ENCODE results near the gene FAM186B.
"Not testable (repeated sequence)": the region's sequence is repeated elsewhere in the genome, so short reads cannot be mapped to it uniquely, and the experiment has no call there.

FAM186B gene

DNA sequence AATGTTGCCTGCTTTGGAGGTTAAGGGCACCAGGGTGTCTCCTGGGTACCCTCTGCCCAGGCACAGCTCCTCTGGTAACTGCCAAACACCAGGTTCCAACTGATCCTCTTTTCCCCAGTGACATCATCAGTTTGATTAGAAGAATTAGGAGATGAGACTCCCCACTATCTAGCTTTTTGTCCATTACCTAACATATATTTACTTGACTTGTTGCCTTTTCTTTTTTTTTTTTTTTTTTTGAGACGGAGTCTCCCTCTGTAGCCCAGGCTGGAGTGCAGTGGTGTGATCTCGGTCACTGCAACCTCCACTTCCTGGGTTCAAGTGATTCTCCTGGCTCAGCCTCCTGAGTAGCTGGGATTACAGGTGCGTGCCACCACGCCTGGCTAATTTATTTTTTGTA is at the start of gene FAM186B:
TSS of gene FAM186B (minus strand) at position 101 of the 400 bp plus-strand sequence. CDS start 162 bp downstream, outside the sequence.
- H3K27me3 Mint-ChIP-seq (ENCODE audit: low read depth); H3K4me3 Mint-ChIP-seq; H3K4me1 Mint-ChIP-seq: not testable (repeated sequence)

DNA sequence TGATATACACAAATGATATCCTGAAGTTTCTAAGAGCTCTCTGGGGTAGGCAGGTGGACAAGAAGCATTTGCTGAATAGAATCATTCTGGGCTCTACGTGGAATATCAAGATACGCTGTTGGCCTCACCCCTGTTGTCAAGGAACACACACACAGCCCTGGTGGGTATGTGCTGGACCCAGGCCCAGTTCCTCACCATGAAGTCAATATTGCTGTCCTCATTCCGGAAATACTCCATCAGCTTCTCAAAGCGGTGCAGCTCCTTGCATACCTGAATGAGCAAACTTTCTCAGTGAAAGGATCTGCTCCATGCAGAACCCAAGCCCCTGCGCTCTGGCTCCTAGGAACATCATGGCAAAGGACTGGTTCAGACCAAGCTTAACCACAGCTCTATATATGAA is 49.3 kb upstream of the FAM186B start:
- Mint-ChIP-seq H3K4me1 (peaks cover 11% of the 10 kb centered on the region), H3K27ac (no peak overlapping the region), H3K4me3 (no peak overlapping the region), H3K36me3 (ENCODE audit: low read depth) (peaks cover 75% of the 10 kb centered on the region), H3K27me3 (ENCODE audit: low read depth) (no peaks in the 10 kb centered on the region), H3K9me3 (no peaks in the 10 kb centered on the region)
- TF ChIP-seq CTCF (IDR thresholded peaks at IDR 0.05; ENCODE audit: unreplicated experiment in 3 of 3), result no peak

More for the DNA sequence above, at the start of gene FAM186B:
- peaks cover 19% of the 10 kb centered on the region for H3K36me3 Mint-ChIP-seq (ENCODE audit: low read depth)
- H3K9me3 Mint-ChIP-seq, H3K27ac Mint-ChIP-seq: not testable (repeated sequence)

DNA sequence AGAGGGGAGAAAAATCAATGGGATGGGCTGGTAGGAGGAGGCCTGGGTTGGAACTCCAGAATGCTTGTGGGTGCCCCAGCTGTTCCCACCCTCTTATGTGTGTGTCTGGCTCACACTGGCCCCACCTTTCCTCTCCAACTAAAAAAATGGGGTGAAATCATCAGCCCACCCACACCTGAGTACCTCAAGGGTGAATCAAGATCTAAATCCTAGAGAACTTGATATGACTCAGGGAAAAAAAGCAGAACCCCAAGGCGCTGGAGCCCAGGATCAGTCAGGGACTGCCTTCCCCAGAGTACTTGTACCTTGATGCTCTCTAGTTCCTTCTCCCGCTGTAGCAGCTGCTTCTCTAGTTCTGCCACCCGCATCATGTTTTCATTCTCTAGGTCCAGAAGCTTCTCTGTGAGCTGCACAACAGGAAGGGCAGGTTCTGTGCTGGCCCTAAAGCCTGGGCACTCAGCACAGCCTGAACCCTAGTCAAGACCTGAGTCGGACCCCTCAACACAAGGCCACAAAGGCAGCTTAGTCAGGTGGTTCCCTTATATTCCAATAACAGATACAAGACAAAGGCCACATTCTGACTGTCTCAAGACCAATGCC is 47.6 kb upstream of the FAM186B start:
- Mint-ChIP-seq H3K27me3 (ENCODE audit: low read depth) (no peaks in the 10 kb centered on the region), H3K36me3 (ENCODE audit: low read depth) (peaks cover 80% of the 10 kb centered on the region), H3K9me3 (no peaks in the 10 kb centered on the region), H3K4me3 (no peak overlapping the region), H3K4me1 (peaks cover 28% of the 10 kb centered on the region), H3K27ac (no peak overlapping the region)
- TF ChIP-seq CTCF (IDR thresholded peaks at IDR 0.05; ENCODE audit: unreplicated experiment in 3 of 3), result no peak

GRCh38 chr12:49651855-49652254 is 46.4 kb upstream of the FAM186B start:
- TF ChIP-seq CTCF (IDR thresholded peaks at IDR 0.05; ENCODE audit: unreplicated experiment in 3 of 3), result no peak
- H3K4me1 Mint-ChIP-seq, result peaks cover 39% of the 10 kb centered on the region
- no peaks in the 10 kb centered on the region for H3K27me3 Mint-ChIP-seq (ENCODE audit: low read depth)
- no peak overlapping the region for H3K4me3 Mint-ChIP-seq
- H3K9me3 Mint-ChIP-seq, result no peaks in the 10 kb centered on the region
- peaks cover 82% of the 10 kb centered on the region for H3K36me3 Mint-ChIP-seq (ENCODE audit: low read depth)
- H3K27ac Mint-ChIP-seq, result no peak overlapping the region

- Mint-ChIP-seq H3K9me3 (no peaks in the 10 kb centered on the region), H3K4me1 (peaks cover 46% of the 10 kb centered on the region), H3K4me3 (no peak overlapping the region), H3K27ac (peak overlapping the region in 2 of 3 experiments; percentile 17 to 21), H3K27me3 (ENCODE audit: low read depth) (no peaks in the 10 kb centered on the region), H3K36me3 (ENCODE audit: low read depth) (peaks cover 83% of the 10 kb centered on the region)
- no peak for TF ChIP-seq CTCF (IDR thresholded peaks at IDR 0.05; ENCODE audit: unreplicated experiment in 3 of 3)
Observed at GRCh38 chr12:49649892-49650291, 44.5 kb upstream of the FAM186B start.

DNA sequence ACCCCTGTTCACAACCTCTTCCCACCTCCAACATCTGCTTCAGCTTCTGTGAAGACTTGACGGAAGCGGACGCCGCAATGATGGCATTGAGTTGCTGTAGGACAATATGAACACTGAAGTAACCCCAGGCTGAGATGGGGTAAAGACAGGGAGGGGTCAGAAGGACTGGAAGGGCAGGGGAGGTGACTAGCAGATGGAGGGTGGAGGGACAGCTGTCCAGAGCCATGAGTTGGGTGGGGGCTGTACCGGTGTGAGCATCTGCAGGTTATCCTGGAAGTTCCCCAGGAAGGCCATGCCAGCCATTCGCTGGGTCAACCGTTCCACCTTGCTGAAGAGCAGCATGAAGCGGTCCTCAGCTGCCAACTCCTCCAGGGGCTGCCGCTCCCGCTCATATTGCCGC is 44.0 kb upstream of the FAM186B start:
- H3K4me1 Mint-ChIP-seq, result peaks cover 50% of the 10 kb centered on the region
- no peak overlapping the region for H3K4me3 Mint-ChIP-seq
- peaks cover 83% of the 10 kb centered on the region for H3K36me3 Mint-ChIP-seq (ENCODE audit: low read depth)
- H3K27ac Mint-ChIP-seq, result peak overlapping the region; percentile 30 to 88 (median 74)
- no peaks in the 10 kb centered on the region for H3K9me3 Mint-ChIP-seq
- no peaks in the 10 kb centered on the region for H3K27me3 Mint-ChIP-seq (ENCODE audit: low read depth)
- no peak for TF ChIP-seq CTCF (IDR thresholded peaks at IDR 0.05; ENCODE audit: unreplicated experiment in 3 of 3)

All from nephron (organoid).